T47D (cell line): Measurements from ENCODE around the gene PKIB.
"Not testable (repeated sequence)": the region's sequence is repeated elsewhere in the genome, so short reads cannot be mapped to it uniquely, and the experiment has no call there.

Source experiments
- DNase-seq, 2 experiments: peaks; one replicate each; pipeline versions ENCODE4 v3.0.0 to v3.0.0-alpha.2; 2011 to 2012; ENCODE audit warnings: low read depth in 1 of 2, low spot score in 1 of 2
- JUND ChIP-seq: IDR thresholded peaks from 2 replicates; pipeline ENCODE4 v1.6.1; 2012; ENCODE audit warnings: low read depth
- in situ Hi-C: cut with HindIII; loops from 2 replicates; pipeline ENCODE4 v1.10.0; 2016; ENCODE audit warnings: low sequenced_read_pairs, low pct_unique_long_range_greater_than_20kb

PKIB gene

DNA sequence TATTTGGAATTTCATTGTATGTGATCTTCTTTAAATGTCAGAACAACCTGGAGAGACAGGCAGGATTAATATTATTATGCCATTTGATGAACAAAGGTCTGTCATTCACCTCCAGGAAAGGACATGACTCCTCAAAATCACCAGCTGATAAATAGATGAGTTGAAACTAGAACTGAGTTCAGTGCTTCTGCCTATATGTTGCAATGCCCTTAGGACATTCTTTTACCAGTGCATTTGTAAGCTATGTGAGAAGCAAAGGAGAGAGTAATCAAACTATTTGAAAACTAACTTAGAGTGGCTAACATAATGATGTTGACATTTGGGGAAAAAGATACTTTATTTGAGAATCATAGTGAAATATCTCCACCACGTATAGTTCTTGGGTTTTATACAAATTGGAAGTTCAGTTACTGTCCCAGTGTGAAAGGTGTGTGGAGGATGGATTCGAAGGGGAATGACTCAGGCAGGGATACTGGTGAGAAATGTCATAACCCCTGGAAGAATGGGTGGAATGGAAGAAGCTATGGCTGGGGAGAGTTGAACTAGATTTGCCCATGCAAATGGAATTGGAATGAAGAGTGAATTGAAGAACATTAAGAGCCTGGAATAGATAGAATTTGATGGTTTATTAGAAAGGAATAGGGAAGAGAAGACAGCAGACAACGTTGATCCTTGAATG is 21.5 kb downstream of the PKIB start:
- in situ Hi-C loops, result no loop called here
- DNase-seq, result no peak
- no peak for TF ChIP-seq JUND

DNA sequence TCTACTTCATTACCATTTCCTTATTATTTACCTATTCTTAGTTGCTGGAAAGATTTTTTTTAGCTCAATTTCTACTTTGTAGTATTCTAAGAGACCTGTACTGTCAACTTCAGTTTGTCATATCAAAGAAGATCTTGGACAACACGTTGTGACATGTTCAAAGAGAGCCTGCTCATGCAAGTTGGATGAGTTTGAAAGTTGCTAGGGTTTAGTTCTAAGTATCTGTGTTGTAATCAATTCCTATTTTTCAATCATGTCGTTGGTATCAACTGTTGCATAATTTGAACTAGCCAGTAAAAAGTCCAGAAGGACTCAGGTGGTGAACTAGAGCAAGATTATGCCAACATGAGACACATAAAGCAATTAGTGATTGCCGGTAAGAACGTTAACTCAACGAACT is 30.2 kb downstream of the PKIB start:
- TF ChIP-seq JUND, result no peak
- peak in 1 of 2 experiments; percentile 10 for DNase-seq
- in situ Hi-C loops, result no loop called here

DNA sequence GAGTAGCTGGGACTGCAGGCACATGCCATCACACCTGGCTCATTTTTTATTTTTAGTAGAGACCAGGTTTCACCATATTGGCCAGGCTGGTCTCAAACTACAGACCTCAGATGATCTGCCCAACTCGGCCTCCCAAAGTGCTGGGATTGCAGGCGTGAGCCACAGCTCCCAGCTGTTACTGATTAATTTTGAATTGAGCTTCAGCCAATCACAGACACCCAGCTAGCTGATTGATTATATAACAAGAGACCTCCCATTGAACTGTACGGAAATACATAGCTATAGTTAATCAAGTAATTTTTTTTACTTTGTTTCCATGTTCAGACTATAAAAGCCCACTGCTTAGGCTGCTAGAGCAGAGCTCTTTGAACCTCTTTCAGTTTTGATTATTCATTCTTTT is 31.6 kb downstream of the PKIB start:
- in situ Hi-C loops, result no loop called here
- DNase-seq, result no peak
- no peak for TF ChIP-seq JUND

DNA sequence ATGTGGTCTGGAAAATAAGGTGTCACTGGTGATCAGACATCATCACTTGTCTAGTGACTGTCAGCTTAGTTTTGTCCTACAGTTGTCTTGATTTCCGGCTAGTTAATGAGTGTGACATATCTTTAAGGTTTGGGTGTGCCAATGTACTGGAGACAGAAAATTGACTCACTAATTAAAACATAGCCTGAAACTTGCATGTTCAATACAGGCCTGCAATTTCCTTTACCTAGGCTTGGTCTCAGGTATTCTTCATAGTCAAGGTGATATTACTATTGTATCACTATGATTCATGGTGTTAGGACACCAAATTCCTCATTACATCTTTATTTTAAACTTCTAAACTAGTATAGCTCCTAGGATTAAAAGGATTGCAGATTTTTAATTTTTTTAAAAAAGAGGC is 32.4 kb downstream of the PKIB start:
- in situ Hi-C loops, DNase-seq: not testable (repeated sequence)

DNA sequence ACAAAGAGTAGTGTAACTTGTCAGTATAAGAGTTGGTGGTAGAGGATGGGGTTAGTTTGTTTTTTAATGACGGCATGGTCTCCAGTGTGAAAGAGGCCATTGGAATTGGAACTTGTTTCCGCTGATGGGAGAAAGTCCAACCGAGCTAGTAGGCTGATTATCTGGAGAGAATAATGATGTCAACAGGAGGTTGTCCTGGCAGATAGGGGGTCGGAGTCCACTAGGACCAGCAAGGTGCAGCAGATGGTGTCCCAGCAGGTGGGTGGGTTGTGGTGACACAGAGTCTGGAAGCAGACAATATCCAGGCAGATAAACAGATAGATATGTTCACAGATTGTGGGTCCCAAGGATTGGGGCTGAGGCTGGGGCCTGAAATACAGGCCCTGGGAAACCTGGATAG is 35.1 kb downstream of the PKIB start:
- no peak for DNase-seq
- TF ChIP-seq JUND, result no peak
- in situ Hi-C loops, result no loop called here

DNA sequence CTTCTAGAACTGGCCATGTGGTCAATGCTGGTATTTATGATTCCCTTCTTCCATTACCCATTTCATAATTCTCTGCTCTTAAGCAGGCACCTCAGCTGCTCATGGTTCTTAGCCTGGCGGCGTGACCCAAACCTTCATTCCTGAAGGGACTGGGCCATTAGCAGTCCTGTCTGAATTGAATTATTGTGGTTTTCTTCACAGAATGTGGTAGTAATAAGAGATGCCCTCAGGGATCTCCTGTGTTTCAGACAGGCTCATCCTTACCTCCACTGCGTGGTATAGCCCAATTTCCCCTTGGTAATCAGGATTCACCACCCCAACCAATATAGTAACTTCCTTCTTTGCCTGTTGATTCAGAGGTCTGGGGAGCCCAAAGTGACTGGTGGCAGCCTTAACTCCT is 37.6 kb downstream of the PKIB start:
- DNase-seq, result no peak
- TF ChIP-seq JUND, result no peak
- in situ Hi-C loops, result no loop called here

DNA sequence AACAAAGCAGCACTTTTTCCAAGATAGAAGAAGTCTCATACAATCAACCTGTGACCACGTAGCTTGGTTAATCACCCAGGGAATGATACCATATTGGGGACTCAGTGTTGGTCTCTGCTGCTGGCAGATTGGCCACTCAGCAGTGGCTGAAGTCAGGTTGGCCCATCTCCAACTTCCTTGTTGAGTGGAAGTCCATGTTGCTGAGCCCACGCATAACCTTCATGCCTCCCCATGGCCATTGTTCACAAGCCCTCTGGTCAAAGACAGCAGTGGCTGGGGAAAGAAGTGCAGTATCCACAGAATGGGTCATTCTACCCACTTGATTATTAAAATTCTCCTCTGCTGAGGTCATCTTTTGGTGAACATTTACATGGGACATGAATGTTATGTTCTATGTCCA is 38.5 kb downstream of the PKIB start:
- no peak for TF ChIP-seq JUND
- no peak for DNase-seq
- in situ Hi-C loops, result no loop called here

DNA sequence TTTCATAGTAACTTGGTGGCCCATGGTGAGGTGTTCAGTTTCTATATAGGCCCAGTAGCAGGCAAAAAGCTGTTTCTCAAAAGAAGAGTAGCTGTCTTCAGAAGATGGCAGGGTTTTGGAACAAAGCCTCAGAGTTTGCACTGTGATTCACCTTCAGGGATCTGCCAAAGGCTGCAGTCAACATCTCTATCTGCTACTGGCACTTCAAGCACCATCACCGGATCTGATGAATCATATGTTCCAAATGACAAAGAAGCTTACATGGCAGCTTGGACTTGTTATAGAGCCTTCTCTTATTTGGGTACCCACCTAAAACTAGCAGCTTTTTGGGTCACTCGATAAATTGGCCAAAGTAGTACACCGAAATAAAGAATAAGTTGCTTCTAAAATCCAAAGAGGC is 39.5 kb downstream of the PKIB start:
- no peak for DNase-seq
- in situ Hi-C loops, result no loop called here
- no peak for TF ChIP-seq JUND

DNA sequence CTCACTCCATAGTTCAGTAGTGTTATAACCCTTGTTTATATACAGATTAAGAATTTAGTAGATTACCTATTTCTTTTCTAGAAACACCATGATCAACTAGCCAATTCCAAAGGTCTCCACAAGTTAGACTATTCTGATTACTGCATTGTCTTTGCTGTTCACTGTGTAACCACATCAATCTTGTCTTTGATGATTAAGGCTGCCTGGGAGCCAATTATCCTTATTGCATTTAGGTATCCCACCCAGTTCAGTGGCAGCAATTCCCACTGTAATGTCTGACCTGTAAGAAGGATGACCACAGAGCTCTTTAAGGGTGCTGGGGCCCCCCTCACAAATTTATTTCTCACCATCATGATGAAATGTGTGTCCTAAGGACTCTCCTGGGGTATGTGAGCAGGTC is 40.2 kb downstream of the PKIB start:
- in situ Hi-C loops, result no loop called here
- TF ChIP-seq JUND, result no peak
- no peak for DNase-seq

DNA sequence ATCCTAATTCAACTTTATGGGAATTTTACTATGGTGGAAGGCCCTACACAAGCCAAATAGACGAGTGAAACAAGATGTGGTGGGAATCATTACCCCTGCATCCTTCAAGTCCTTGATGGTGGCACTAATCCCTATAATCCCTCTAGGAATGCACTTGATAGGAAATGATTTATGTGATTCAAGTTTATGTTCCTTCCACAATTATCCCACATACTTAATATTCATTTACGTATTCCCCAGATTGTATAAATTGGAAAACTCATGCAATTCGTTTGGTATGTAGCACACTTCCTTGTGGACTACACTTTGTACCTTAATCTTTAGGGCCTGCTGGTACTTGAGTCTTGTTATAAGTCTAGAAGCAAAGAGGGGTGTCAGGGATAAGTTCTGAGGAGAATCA is 40.8 kb downstream of the PKIB start:
- no peak for TF ChIP-seq JUND
- in situ Hi-C loops, result no loop called here
- no peak for DNase-seq

DNA sequence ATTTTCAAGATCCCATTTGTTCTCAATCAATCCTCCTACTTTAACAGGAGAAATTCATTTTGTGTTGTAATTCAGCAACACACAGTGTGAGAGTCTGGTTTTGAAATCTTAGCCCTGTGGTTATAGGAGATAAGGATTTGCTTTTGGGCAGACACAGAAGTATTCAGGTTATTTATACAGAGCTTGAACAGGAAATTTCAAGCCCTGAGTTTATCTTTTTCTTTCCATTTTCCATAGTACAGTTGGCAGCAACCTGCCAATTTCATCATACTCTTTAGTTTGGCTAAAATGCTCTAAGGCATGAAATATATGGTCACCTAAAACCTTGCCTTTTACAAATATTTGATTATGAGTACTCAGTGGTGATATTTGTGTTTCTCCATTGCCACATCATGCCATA is 41.4 kb downstream of the PKIB start:
- no peak for TF ChIP-seq JUND
- in situ Hi-C loops, result no loop called here

DNA sequence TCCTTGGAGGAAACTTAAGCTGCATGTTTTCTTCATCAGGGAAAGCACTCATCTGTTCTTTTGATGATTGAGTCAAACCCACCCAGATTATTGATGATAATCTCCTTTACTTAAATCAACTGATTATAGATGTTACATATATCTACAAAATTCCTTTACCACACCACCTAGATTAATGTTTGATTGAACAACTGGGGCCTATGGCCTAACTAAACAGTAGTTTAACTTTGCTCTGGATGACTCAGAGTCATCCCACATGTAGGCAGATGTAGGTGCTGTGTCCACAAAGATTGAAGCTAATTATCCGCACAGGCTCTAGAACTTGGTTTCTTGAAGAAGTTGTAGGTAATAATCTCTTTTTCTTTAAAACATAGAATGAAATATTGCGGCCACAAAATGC is 42.2 kb downstream of the PKIB start:
- TF ChIP-seq JUND, result no peak
- DNase-seq, result peak in 1 of 2 experiments; percentile 2
- in situ Hi-C loops, result no loop called here

More for the DNA sequence above, 41.4 kb downstream of the PKIB start:
- DNase-seq, result no peak

DNA sequence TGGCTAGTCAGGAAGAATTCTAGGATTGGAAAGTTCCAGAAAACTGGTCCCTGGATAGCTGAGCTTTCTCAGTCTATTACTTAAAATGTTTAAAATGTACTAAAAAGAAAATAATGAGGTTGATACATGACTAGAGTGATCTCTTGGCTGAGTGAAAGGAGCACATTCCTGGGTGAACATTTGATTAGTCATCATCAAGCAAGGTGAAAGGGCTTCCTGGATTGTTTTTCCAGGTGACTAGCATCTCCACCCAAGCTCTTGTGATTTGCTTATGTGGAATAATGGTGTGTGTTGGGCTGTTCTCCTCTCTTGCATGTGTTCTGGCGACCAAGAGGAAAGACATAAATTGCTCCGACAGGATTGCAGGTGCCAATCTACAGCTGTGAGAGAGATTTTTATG is 42.9 kb downstream of the PKIB start:
- DNase-seq, result no peak
- in situ Hi-C loops, result no loop called here
- no peak for TF ChIP-seq JUND

DNA sequence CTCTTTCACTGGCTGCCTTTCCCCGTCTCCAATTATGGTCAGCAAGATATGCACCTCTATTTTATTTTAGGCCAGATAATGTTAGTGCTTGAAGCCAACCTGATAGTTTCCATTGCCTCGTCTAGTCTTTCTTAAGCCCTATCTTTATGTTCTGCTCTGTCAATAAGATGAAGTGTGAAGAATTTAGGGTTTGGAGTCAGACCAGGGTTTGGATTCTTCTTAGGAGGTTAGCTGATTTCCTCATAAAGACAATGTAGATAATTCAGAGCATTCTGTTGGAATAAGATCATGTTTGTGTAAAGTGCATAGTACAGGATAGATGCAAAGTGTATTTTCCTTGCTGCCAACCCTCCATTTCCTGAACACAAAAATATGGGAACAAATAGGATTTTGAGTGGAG is 43.8 kb downstream of the PKIB start:
- no peak for TF ChIP-seq JUND
- no peak for DNase-seq
- in situ Hi-C loops, result no loop called here

DNA sequence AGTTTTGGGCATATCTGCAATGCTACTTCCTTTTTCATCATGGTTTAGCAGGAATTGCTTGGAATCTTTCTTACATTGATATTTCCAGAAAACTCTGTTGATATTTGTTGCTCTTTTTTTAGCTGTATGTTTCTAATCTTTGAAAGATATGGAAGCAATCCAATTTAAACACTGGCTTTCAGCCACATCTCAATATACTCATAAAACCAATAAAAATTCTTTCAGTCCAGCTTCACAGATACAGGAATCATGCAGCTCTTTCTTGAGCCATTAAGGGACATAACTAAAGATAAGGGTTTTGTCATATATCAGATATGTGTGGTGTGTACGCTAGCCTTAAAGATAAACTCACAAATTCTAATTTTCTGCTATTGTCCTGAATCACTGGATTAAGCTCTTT is 47.4 kb downstream of the PKIB start:
- TF ChIP-seq JUND, result no peak
- no peak for DNase-seq
- in situ Hi-C loops, result no loop called here
